HG03354 (cell line): Measurements from ENCODE around the gene CENPP.
"Not testable (repeated sequence)": the region's sequence is repeated elsewhere in the genome, so short reads cannot be mapped to it uniquely, and the experiment has no call there.

Experiments
- ATAC-seq: cut with Tn5 transposase; IDR thresholded peaks from one replicate; pipeline ENCODE4 v1.9.1; 2021; ENCODE audit warnings: mild to moderate bottlenecking; ENCODE audit not compliant: unreplicated experiment, poor library complexity, severe bottlenecking

The CENPP gene

GRCh38 chr9:92562461-92562967 lies 236.8 kb downstream of the CENPP start:
- no peak for ATAC-seq

- ATAC-seq = no peak
These were observed 237.7 kb downstream of the CENPP start for GRCh38 chr9:92563116-92564100.

DNA sequence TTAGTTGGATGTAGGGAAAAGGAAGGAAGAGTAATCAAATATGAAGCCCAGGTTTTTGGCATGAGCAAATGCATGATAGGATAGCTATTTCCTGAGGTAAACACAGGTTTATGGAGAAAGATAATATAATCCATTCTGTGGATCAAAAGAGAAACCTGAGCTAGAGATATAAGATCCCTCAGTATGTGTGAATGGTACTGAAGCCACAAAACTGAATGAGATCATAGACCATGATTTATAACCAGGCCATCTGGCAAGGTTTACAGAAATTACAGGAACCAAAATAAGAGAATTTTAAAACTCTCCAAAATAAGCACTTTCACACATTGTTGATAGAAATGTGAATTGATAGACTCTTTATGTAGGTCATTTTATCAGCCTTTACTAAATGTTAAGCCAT lies 238.8 kb downstream of the CENPP start:
- no peak for ATAC-seq

GRCh38 chr9:92564982-92565381 lies 239.2 kb downstream of the CENPP start:
- ATAC-seq = no peak

DNA sequence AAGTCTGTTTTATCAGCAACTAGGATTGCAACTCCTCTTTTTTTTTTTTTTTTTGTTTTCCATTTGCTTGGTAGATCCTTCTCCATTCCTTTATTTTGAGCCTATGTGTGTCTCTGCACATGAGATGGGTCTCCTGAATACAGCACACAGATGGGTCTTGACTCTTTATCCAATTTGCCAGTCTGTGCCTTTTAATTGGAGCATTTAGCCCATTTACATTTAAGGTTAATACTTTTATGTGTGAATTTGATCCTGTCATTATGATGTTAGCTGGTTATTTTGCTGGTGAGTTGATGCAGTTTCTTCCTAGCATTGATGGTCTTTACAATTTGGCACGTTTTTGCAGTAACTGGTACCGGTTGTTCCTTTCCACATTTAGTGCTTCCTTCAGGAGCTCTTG lies 246.1 kb downstream of the CENPP start:
- ATAC-seq = not testable (repeated sequence)

DNA sequence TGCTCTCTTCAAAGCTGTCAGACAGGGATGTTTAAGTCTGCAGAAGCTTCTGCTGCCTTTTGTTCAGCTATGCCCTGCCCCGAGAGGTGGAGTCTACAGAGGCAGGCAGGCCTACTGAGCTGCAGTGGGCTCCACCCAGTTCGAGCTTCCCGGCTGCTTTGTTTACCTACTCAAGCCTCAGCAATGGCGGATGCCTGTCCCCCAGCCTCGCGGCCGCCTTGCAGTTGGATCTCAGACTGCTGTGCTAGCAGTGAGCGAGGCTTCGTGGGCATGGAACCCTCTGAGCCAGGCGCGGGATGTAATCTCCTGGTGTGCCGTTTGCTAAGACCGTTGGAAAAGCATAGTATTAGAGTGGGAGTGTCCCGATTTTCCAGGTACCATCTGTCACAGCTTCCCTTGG lies 247.9 kb downstream of the CENPP start:
- ATAC-seq = not testable (repeated sequence)

- ATAC-seq = no peak
These were observed 250.4 kb downstream of the CENPP start for GRCh38 chr9:92576175-92576574.

DNA sequence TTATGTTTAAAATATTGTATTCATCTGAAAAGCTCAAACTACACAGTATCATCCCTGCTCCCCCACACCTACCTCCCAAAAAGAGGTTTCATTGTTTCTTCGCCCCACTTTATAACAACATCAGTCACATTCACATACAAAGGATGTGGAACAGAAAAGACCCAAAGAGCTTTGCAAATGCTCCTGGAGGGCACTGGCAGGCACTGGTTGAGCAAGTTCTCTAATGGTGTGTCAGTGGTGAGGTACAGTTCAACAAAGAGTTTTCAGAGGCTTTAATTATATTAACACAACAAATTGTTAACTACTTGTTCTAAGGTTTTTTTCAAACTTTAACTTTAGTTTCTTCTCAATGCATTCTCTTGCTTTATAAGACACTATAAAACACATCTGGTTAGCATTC lies 264.2 kb downstream of the CENPP start:
- no peak for ATAC-seq

DNA sequence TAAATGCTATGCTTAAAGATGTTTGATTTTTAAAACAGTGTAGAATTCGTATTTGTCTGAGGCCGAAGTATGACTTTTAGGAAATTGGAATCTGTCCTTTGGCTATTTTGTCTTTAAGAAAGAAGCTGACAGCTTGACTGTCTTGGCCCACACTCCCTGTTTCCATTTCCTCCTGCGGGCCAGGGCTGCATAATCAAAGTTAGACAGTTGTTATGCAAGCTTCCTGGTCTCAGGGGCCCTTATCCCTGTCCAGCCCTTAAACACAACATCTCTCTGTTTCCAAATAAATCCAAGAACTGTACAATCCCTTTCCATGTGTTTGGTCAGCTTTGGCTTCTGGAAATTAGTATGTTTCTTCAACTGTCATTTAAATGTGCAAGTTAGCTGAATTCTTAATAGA lies 264.6 kb downstream of the CENPP start:
- no peak for ATAC-seq

GRCh38 chr9:92592537-92592936 lies 266.8 kb downstream of the CENPP start:
- no peak for ATAC-seq

DNA sequence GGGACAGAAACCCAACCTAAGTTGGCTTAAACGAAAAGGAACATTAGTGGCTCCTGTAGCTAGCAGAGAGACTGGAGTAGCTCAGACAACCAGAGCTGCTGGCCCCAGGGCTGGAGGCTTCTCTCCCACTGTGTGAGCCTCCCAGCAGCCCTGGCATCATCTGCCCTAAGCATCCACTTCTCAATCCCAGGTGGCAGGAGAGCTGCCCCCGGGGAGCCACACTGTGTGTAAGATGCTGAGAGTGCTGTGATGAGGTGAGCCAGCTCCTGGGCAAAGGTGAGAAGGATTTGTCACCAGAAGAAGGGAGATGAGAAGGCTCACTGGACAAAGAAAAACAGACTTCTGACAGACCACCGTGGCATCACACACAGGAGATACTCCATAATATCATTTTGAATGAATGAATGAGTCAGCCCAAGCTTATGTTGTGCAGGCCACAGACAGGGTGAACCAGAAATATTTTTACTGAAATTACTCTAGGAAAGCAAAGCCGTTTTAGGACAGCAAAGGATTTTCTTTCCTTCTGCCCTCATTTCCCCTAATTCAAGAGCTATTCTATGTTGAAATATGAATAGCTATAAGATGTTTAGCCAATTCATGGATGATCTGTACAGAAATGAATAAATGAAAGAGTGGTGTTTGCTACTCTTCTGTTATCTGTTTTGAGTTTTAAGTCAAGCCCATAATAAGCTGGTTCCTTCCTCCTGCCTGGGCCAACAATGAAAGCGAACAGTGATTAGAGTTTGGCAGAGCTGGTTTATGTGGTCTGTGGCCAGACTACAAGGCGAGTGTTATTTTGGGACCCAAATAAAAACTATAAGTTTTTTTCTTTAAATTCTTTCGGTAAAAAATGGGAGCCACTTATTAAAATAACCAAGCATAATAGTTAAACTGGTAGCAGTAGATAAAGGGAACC lies 267.5 kb downstream of the CENPP start:
- ATAC-seq = no peak

- ATAC-seq = not testable (repeated sequence)
These were observed 269.3 kb downstream of the CENPP start for GRCh38 chr9:92595075-92595474.

GRCh38 chr9:92595930-92596329 lies 270.2 kb downstream of the CENPP start:
- no peak for ATAC-seq

DNA sequence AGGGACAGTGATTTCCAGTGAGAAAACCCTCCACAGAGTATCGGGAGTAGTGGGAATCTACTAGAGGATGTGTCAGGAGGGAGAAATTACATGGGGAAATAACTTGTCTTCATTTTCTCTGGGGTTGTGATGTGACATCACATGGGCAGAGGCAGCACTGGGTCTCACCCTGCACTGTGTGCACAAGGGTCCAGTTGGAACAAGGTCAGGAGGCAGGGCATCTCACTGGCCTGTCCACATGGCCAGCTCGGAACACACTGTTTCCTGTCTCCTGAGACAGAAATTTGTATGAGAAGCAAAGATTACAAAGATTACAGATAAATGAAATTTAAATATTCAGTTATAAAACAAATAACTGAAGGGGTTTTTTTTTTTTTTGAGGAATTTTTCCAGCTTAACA lies 272.6 kb downstream of the CENPP start:
- no peak for ATAC-seq

- ATAC-seq = no peak
These were observed 274.2 kb downstream of the CENPP start for GRCh38 chr9:92599938-92600461.

GRCh38 chr9:92600462-92601261 lies 274.9 kb downstream of the CENPP start:
- ATAC-seq = no peak

DNA sequence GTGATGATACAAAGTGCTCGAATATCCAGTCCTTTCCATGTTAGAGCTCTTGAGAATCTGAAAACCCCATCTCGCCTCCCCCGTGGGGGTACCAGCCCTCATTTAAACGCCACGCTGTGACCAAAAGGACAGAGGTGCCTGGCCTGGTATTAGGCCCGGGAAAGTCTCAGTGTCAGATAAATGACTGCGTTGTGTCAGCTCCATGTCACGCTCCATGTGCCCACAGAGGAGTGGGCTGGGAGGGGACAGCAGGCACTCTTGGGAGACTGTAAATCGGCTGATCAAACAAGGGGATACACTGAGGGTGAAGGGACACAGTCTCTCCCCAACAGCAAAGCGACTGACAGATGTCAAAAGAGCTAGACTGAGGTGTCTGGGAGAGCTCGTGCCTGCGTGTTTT lies 275.7 kb downstream of the CENPP start:
- no peak for ATAC-seq

- ATAC-seq = no peak
These were observed 276.7 kb downstream of the CENPP start for GRCh38 chr9:92602413-92602812.

DNA sequence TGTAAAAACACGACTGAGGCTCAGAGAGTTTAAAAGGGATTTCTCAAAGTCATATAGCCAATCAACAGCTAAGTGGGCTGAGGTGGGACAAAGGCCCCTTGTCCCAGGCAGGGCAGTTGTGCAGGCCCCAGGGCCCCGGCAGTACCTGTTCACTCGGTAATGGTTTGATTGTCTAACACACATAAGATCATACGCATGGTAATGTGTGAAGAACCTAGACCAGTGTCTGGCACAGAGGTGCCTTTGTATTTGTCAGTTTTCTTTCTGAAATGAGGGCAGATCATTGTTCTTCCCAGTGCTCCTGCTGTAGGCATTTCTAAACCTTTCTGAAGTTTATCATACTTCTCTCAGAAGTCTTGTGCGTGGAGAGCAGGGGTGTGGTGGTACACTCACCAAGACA lies 277.3 kb downstream of the CENPP start:
- no peak for ATAC-seq
